Inferior parietal cortex (tissue), 1 donor: ENCODE data around the gene SCYGR1.
"Not testable (repeated sequence)": the region's sequence is repeated elsewhere in the genome, so short reads cannot be mapped to it uniquely, and the experiment has no call there.

ENCODE experiments used
- DNase-seq: peaks from one replicate; pipeline ENCODE4 v3.0.0-alpha.2; 2016; ENCODE audit errors: extremely low spot score

Gene SCYGR1

GRCh38 chr2:227387583-227387982, at the start of gene SCYGR1:
Gene SCYGR1, minus strand, starts transcription at chr2:227387949. Its CDS starts 0 bp downstream, at chr2:227387949.
- not testable (repeated sequence) for DNase-seq

GRCh38 chr2:227436436-227437174, 48.9 kb upstream of the SCYGR1 start:
- DNase-seq = no peak

- no peak for DNase-seq
These were observed 45.4 kb upstream of the SCYGR1 start for GRCh38 chr2:227433171-227433570.

- DNase-seq = no peak
These were observed 42.9 kb upstream of the SCYGR1 start for GRCh38 chr2:227430639-227431038.

GRCh38 chr2:227428731-227429285, 41.1 kb upstream of the SCYGR1 start:
- DNase-seq = no peak

- no peak for DNase-seq
These were observed 36.1 kb upstream of the SCYGR1 start for GRCh38 chr2:227423656-227424499.

- no peak for DNase-seq
These were observed 32.6 kb upstream of the SCYGR1 start for GRCh38 chr2:227420087-227421052.

- DNase-seq = peak; percentile 32
These were observed 29.0 kb upstream of the SCYGR1 start for GRCh38 chr2:227416701-227417100.

- peak; percentile 39 for DNase-seq
These were observed 28.0 kb upstream of the SCYGR1 start for GRCh38 chr2:227415538-227416424.

- no peak for DNase-seq
These were observed 27.1 kb upstream of the SCYGR1 start for GRCh38 chr2:227414846-227415245.

- no peak for DNase-seq
These were observed 25.6 kb upstream of the SCYGR1 start for GRCh38 chr2:227413371-227413770.

GRCh38 chr2:227412877-227413276, 25.1 kb upstream of the SCYGR1 start:
- no peak for DNase-seq

- DNase-seq = no peak
These were observed 24.2 kb upstream of the SCYGR1 start for GRCh38 chr2:227411990-227412350.

- DNase-seq = no peak
These were observed 23.7 kb upstream of the SCYGR1 start for GRCh38 chr2:227411320-227411989.

- no peak for DNase-seq
These were observed 22.4 kb upstream of the SCYGR1 start for GRCh38 chr2:227410191-227410590.

- DNase-seq = no peak
These were observed 19.9 kb upstream of the SCYGR1 start for GRCh38 chr2:227407591-227408151.

GRCh38 chr2:227406177-227407031, 18.7 kb upstream of the SCYGR1 start:
- DNase-seq = peak; percentile 88

- DNase-seq = no peak
These were observed 17.0 kb upstream of the SCYGR1 start for GRCh38 chr2:227404585-227405271.
